NT2/D1 (cell line): ENCODE results near the gene ST6GALNAC3.

ENCODE experiments used
- DNase-seq: peaks from one replicate; pipeline ENCODE4 v3.0.0-alpha.2; 2011; ENCODE audit warnings: low read depth, low spot score
- H3K27me3 ChIP-seq: 2 replicates; pipeline ENCODE4 v1.6.0; 2011; ENCODE audit warnings: mild to moderate bottlenecking; ENCODE audit not compliant: insufficient read length, insufficient read depth
- H3K36me3 ChIP-seq: 2 replicates; pipeline ENCODE4 v1.6.1; 2011; ENCODE audit warnings: mild to moderate bottlenecking, low read length, mixed read lengths; ENCODE audit not compliant: insufficient read depth, insufficient read length
- H3K4me1 ChIP-seq: 2 replicates; pipeline ENCODE4 v1.5.1; 2011; ENCODE audit not compliant: insufficient read depth, insufficient read length
- H3K4me3 ChIP-seq: 2 replicates; pipeline ENCODE4 v1.5.1; 2011; ENCODE audit warnings: low read depth; ENCODE audit not compliant: insufficient read length
- H3K9ac ChIP-seq: 2 replicates; pipeline ENCODE4 v1.6.0; 2011; ENCODE audit warnings: low read depth; ENCODE audit not compliant: insufficient read length
- H3K9me3 ChIP-seq: 2 replicates; pipeline ENCODE4 v1.5.1; 2011; ENCODE audit warnings: mild to moderate bottlenecking, low read length; ENCODE audit not compliant: insufficient read depth
- SUZ12 ChIP-seq: IDR thresholded peaks from 2 replicates; pipeline ENCODE4 v1.6.1; 2011; ENCODE audit not compliant: insufficient read length, insufficient read depth; ENCODE audit errors: extremely low read depth
- YY1 ChIP-seq: IDR thresholded peaks from 2 replicates; pipeline ENCODE4 v1.6.1; 2011; ENCODE audit not compliant: insufficient read length, insufficient read depth
- ZNF274 ChIP-seq: IDR thresholded peaks from 2 replicates; pipeline ENCODE4 v1.6.1; 2011; ENCODE audit warnings: mild to moderate bottlenecking, low read depth, low read length

ST6GALNAC3 gene

DNA sequence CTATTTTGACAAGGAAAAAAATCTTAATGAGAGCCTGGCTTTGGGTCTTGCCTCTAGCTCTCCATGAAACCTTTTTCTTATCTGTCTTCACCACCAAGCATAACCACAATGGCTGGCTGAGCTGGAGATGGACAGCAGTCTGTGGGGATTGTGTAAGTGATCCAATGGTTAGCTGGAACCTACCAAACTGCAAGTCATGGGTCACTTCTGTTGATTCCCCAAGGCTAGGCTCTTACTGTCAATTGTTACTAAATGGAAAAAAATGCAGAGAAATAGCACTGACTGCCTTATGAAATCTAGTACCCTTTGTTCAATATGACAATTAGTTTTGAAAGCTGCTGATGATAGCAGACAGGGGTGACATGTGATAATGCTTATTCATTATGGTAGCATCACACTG is 359.0 kb downstream of the ST6GALNAC3 start:
- DNase-seq: no peak
- Histone ChIP-seq H3K27me3 (no peaks in the 10 kb centered on the region), H3K4me3 (no peak overlapping the region), H3K36me3 (no peaks in the 10 kb centered on the region), H3K9ac (no peak overlapping the region), H3K4me1 (no peaks in the 10 kb centered on the region), H3K9me3 (no peaks in the 10 kb centered on the region)
- TF ChIP-seq SUZ12 (no peak), YY1 (no peak), ZNF274 (no peak)

DNA sequence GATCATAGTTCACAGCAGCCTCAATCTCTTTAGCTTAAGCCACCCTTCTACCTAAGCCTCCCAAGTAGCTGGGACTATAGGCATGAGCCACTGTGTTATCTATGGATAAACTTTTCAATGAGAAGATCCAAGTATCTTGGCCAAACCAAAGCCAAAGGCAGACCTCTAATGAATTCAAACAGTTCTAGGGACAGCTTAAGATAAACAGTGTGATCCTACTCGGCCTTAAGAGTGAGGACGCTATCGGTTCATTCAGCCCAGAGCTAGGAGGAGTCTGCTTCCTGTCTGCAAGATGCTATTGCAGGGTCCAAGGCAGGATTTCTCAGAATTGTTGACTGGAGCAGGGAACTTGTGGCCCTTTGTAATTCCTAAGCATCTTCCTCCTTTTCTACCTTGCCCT is 368.7 kb downstream of the ST6GALNAC3 start:
- Histone ChIP-seq H3K27me3 (no peaks in the 10 kb centered on the region), H3K9me3 (peaks cover 12% of the 10 kb centered on the region; the same call in 1 of the 2 replicates), H3K36me3 (no peaks in the 10 kb centered on the region), H3K4me1 (no peaks in the 10 kb centered on the region), H3K4me3 (no peak overlapping the region), H3K9ac (no peak overlapping the region)
- TF ChIP-seq YY1 (no peak), SUZ12 (no peak), ZNF274 (no peak)
- DNase-seq: no peak

DNA sequence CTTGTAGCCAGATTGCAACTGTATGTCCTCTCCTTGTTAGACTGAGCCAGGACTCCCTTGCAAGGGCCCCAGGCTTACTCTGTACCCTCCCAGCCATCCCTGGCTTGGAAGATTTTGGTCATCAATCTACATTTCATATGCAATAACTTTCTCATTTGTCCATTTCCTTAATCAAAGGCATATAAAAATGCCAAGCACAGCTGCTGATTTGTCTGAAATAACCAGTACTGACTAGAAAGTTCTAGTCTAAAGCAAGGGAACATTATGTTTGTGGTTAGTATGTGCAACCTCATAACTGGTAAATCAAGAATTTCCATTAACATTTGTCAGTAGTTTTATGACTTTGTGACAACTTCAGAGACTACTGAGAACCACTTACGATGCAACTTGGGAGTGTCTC is 370.2 kb downstream of the ST6GALNAC3 start:
- H3K9ac ChIP-seq: no peak overlapping the region
- TF ChIP-seq SUZ12: no peak
- no peak for TF ChIP-seq YY1
- TF ChIP-seq ZNF274: no peak
- H3K4me3 ChIP-seq: no peak overlapping the region
- H3K9me3 ChIP-seq: peaks cover 19% of the 10 kb centered on the region; the same call in 1 of the 2 replicates
- no peak for DNase-seq
- H3K36me3 ChIP-seq: no peaks in the 10 kb centered on the region
- no peaks in the 10 kb centered on the region for H3K27me3 ChIP-seq
- H3K4me1 ChIP-seq: no peaks in the 10 kb centered on the region

DNA sequence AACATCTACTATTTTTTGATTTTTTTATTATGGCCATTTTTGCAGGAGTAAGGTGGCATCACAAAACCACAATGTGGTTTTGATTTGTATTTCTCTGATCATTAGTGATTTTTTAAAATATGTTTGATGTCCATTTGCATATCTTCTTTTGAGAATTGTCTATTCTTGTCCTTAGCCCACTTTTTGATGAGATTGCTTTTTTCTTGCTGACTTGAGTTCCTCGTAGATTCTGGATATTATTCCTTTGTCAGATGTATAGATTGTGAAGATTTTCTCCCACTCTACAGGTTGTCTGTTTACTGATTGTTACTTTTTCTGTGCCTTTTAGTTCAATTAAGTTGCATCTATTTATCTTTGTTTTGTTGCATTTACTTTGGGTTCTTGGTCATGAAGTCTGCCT is 375.7 kb downstream of the ST6GALNAC3 start:
- DNase-seq: no peak
- Histone ChIP-seq H3K4me3 (no peak overlapping the region), H3K36me3 (no peaks in the 10 kb centered on the region), H3K4me1 (no peaks in the 10 kb centered on the region), H3K9ac (no peak overlapping the region), H3K9me3 (peaks cover 19% of the 10 kb centered on the region; the same call in 1 of the 2 replicates), H3K27me3 (no peaks in the 10 kb centered on the region)
- no peak for TF ChIP-seq SUZ12
- no peak for TF ChIP-seq YY1
- no peak for TF ChIP-seq ZNF274

DNA sequence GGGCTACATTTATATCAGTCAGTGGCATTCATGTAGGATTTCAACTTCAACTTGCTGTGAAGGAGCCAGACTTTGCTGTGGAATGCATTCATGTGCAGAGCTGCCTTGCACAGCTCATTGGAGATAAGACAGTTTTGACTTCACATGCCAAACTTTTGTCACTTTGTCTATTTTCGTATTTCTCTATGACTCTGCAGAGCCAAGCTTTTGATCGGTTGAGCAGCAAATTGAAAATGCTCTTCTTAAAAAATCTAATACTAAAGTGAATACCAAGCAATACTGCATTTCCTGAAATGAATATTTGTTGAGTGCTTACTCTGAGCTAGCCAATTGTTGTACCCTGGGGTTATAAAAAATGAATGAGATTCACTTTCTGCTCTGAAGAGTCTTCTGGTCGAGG is 388.7 kb downstream of the ST6GALNAC3 start:
- Histone ChIP-seq H3K9ac (no peak overlapping the region), H3K4me1 (no peaks in the 10 kb centered on the region), H3K9me3 (no peaks in the 10 kb centered on the region), H3K4me3 (no peak overlapping the region), H3K27me3 (no peaks in the 10 kb centered on the region), H3K36me3 (no peaks in the 10 kb centered on the region)
- TF ChIP-seq YY1: no peak
- no peak for TF ChIP-seq SUZ12
- TF ChIP-seq ZNF274: no peak
- DNase-seq: no peak

DNA sequence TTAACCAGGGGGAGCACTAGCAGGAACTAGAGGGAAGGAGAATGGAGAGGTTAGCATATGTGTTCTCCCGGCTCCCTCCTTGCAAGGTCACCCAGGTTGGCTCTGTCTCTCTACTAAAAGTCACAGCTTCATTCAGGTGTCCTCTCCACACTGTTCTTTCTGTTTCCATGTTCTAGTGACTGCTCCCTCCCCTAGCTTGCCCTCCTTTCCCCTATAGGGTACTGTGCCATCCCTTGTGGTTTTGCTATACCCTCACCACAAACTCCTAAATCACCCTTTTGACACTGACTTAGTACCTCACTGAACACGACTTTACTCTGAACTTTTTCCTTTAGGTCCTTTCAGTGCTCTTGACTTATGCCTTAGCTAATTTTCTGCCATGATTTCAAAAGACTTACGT is 389.3 kb downstream of the ST6GALNAC3 start:
- H3K4me3 ChIP-seq: no peak overlapping the region
- H3K27me3 ChIP-seq: no peaks in the 10 kb centered on the region
- DNase-seq: no peak
- H3K4me1 ChIP-seq: no peaks in the 10 kb centered on the region
- TF ChIP-seq ZNF274 (no peak), YY1 (no peak), SUZ12 (no peak)
- no peaks in the 10 kb centered on the region for H3K36me3 ChIP-seq
- no peak overlapping the region for H3K9ac ChIP-seq
- H3K9me3 ChIP-seq: no peaks in the 10 kb centered on the region

DNA sequence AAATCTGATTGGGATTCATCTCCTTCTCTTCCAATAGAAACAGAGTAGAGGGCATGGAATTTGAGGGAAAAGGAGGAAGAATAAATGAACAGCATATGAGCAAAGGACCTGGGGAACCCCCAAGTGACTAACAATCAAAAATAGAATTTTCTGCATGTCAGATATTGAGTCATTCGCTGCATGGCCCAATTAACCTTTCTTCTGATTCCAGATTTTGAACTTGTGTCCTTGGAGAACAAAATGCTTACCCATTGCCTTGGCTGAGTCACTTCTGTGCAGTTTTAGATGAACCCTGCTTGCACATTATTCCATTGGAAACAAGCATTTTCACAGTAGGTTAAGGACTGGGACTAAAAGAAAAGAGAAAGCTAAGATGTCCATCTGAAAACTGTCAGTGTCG is 390.5 kb downstream of the ST6GALNAC3 start:
- no peak for TF ChIP-seq ZNF274
- no peak for TF ChIP-seq SUZ12
- TF ChIP-seq YY1: no peak
- no peak overlapping the region for H3K9ac ChIP-seq

More for the DNA sequence above, 390.5 kb downstream of the ST6GALNAC3 start:
- H3K4me3 ChIP-seq: no peak overlapping the region
- H3K36me3 ChIP-seq: no peaks in the 10 kb centered on the region
- H3K9me3 ChIP-seq: no peaks in the 10 kb centered on the region
- H3K27me3 ChIP-seq: no peaks in the 10 kb centered on the region
- no peaks in the 10 kb centered on the region for H3K4me1 ChIP-seq
- DNase-seq: no peak
